Measurements from ENCODE around the gene PYM1. TPM values are rescaled to one million over a fixed set of nuclear protein-coding genes. Genes with fewer than 3 reads are reported as not detected.

PYM1 gene
- total and polyA plus RNA-seq, 2 of the 8 experiments (the other 6 are each of a cell fraction or from before 2014, with no cell fraction given) = 38.7 to 58.5 TPM

DNA sequence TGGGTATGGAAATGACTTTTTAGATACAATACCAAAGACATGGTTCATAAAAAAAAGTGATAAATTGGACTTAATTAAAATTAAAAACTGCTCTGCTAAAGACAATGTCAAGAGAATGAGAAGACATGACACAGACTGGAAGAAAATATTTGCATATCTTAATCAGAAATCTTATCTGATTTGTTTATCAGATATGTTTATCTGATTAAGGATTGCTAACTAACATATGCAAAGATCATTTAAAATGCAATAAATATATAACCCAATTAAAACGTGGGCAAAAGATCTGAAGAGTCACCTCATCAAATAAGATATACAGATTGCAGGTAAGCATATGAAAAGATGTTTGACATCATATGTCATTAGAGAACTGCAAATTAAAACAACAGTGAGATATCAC is 75.0 kb downstream of the PYM1 start:
- H4K91ac ChIP-seq (replicated peaks; ENCODE audit: insufficient read length, low read length) = no peak overlapping the region
- H3K9ac ChIP-seq (replicated peaks in 1 of 4; ENCODE audit: extremely low read depth in 1 of 4, low read depth in 3 of 4, low read length in 3 of 4) = no peak overlapping the region
- no peak overlapping the region for H2AFZ ChIP-seq (ENCODE audit: low read length)
- no peak overlapping the region for H4K8ac ChIP-seq (ENCODE audit: extremely low read depth, insufficient read depth, low read length)
- no peaks in the 10 kb centered on the region for H3K23me2 ChIP-seq (ENCODE audit: low read depth, low read length)
- no peak overlapping the region for H2BK12ac ChIP-seq (ENCODE audit: low read depth, low read length)
- DNase-seq (ENCODE audit: low read depth in 1 of 2, low spot score in 2 of 2) = no peak
- no peaks in the 10 kb centered on the region for H3K36me3 ChIP-seq (ENCODE audit: control insufficient read depth in 2 of 4, insufficient read depth in 4 of 4, low read length in 3 of 4)
- H3K27me3 ChIP-seq (replicated peaks in 1 of 4; ENCODE audit: control insufficient read depth in 3 of 4, extremely low read depth in 1 of 4, insufficient read depth in 3 of 4, low read length in 3 of 4) = no peaks in the 10 kb centered on the region
- POLR2A ChIA-PET (ENCODE audit: partially characterized antibody) = no interaction called here
- no peaks in the 10 kb centered on the region for H3K9me3 ChIP-seq (ENCODE audit: insufficient read depth in 2 of 2, low read depth in 1 of 2, low read length in 1 of 2)
- no peak overlapping the region for H3K23ac ChIP-seq (ENCODE audit: insufficient read length)
- no peaks in the 10 kb centered on the region for H3K79me2 ChIP-seq (ENCODE audit: control insufficient read depth in 1 of 2, insufficient read depth in 2 of 2, low read length in 2 of 2)
- no peak overlapping the region for H4K5ac ChIP-seq (ENCODE audit: insufficient read length, low read depth, low read length)
- no peak overlapping the region for H3K14ac ChIP-seq (ENCODE audit: insufficient read length)
- no peak overlapping the region for H3K56ac ChIP-seq (replicated peaks; ENCODE audit: insufficient read length, low read depth, low read length)
- H2AK5ac ChIP-seq (ENCODE audit: low read depth, low read length) = no peak overlapping the region
- no peak for FAIRE-seq
- H3K18ac ChIP-seq (ENCODE audit: extremely low read depth, low read length) = no peak overlapping the region
- TF ChIP-seq CHD1 (IDR thresholded peaks at IDR 0.05; ENCODE audit: low read depth, low read length) = no peak
- no peak for TF ChIP-seq JUND (IDR thresholded peaks at IDR 0.05; ENCODE audit: low read length)
- TF ChIP-seq, protein P1, sequence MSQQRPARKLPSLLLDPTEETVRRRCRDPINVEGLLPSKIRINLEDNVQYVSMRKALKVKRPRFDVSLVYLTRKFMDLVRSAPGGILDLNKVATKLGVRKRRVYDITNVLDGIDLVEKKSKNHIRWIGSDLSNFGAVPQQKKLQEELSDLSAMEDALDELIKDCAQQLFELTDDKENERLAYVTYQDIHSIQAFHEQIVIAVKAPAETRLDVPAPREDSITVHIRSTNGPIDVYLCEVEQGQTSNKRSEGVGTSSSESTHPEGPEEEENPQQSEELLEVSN (IDR thresholded peaks at IDR 0.05) = no peak
- TF ChIP-seq CBX5 (IDR thresholded peaks at IDR 0.05; ENCODE audit: low read depth, low read length) = no peak
- no peak for TF ChIP-seq NANOG (IDR thresholded peaks at IDR 0.05; ENCODE audit: insufficient read depth, low read depth, low read length, poor library complexity, severe bottlenecking)
- no peak overlapping the region for H3K27ac ChIP-seq (ENCODE audit: low read depth, low read length)
- no peak overlapping the region for H2BK120ac ChIP-seq (replicated peaks; ENCODE audit: low read depth, low read length)
- H3K4me1 ChIP-seq (replicated peaks in 1 of 4; ENCODE audit: control insufficient read depth in 3 of 4, insufficient read depth in 4 of 4, low read length in 3 of 4) = no peaks in the 10 kb centered on the region; a peak in 1 of 7 replicates
- CTCF ChIA-PET (ENCODE audit: partially characterized antibody) = no interaction called here
- H3K4me2 ChIP-seq (ENCODE audit: insufficient read depth in 1 of 2, low read depth in 2 of 2, low read length in 2 of 2) = no peak overlapping the region
- 42% methylated on average over 1 of the region's 1 CpG; no CpG with 5 or more reads in 1 of the 2 experiments for WGBS, 2 experiments (ENCODE audit: extremely low coverage in 1 of 2, insufficient coverage in 1 of 2, insufficient read length in 1 of 2, insufficient replicate concordance in 2 of 2, low coverage in 1 of 2, low lambda C conversion rate in 2 of 2, missing lambda C conversion rate in 1 of 2)
- H2BK5ac ChIP-seq (ENCODE audit: low read depth, low read length) = no peak overlapping the region
- H4K20me1 ChIP-seq (replicated peaks in 1 of 2; ENCODE audit: control insufficient read depth in 1 of 2, insufficient read depth in 2 of 2, low read length in 2 of 2) = no peaks in the 10 kb centered on the region
- no peaks in the 10 kb centered on the region for H3K79me1 ChIP-seq (ENCODE audit: low read depth, low read length)
- no peak overlapping the region for H2BK15ac ChIP-seq (ENCODE audit: low read length)
- H3K4me3 ChIP-seq (ENCODE audit: extremely low read depth in 1 of 4, insufficient read depth in 2 of 4, low read depth in 3 of 4, low read length in 4 of 4) = no peak overlapping the region
- H3K4ac ChIP-seq (replicated peaks; ENCODE audit: insufficient read length, low read depth, low read length) = no peak overlapping the region
- no peak overlapping the region for H2BK20ac ChIP-seq (ENCODE audit: low read length)

Data from H1 (cell line).